Inferior parietal cortex (tissue), 1 donor: ENCODE measurements around the gene EIF4EBP2.

Source experiments
- DNase-seq: peaks from one replicate; pipeline ENCODE4 v3.0.0-alpha.2; 2016; ENCODE audit errors: extremely low spot score

Gene EIF4EBP2

GRCh38 chr10:70378122-70378521 is 25.8 kb upstream of the EIF4EBP2 start:
- DNase-seq = no peak

GRCh38 chr10:70379581-70380176 is 24.3 kb upstream of the EIF4EBP2 start:
- DNase-seq = no peak

- DNase-seq = no peak
Observed at GRCh38 chr10:70380350-70381135, 23.4 kb upstream of the EIF4EBP2 start.

GRCh38 chr10:70381471-70382421 is 22.2 kb upstream of the EIF4EBP2 start:
- peak; percentile 32 for DNase-seq

GRCh38 chr10:70391654-70392053 is 12.3 kb upstream of the EIF4EBP2 start:
- no peak for DNase-seq

- DNase-seq = no peak
Observed at GRCh38 chr10:70396140-70396539, 7.8 kb upstream of the EIF4EBP2 start.

GRCh38 chr10:70399177-70399576 is 4.8 kb upstream of the EIF4EBP2 start:
- DNase-seq = no peak

GRCh38 chr10:70403483-70404035 is 386 bp upstream of the EIF4EBP2 start:
- DNase-seq = no peak

- peak; percentile 37 for DNase-seq
Observed at GRCh38 chr10:70404787-70405036, 767 bp downstream of the EIF4EBP2 start.

GRCh38 chr10:70405037-70405824 is 1.3 kb downstream of the EIF4EBP2 start:
- peak; percentile 54 for DNase-seq

GRCh38 chr10:70409772-70410171 is 5.8 kb downstream of the EIF4EBP2 start:
- no peak for DNase-seq

GRCh38 chr10:70410608-70411007 is 6.7 kb downstream of the EIF4EBP2 start:
- DNase-seq = no peak

- no peak for DNase-seq
Observed at GRCh38 chr10:70412356-70412755, 8.4 kb downstream of the EIF4EBP2 start.

GRCh38 chr10:70417568-70417967 is 13.6 kb downstream of the EIF4EBP2 start:
- DNase-seq = no peak

GRCh38 chr10:70418229-70418628 is 14.3 kb downstream of the EIF4EBP2 start:
- DNase-seq = no peak

- DNase-seq = no peak
Observed at GRCh38 chr10:70418713-70419112, 14.8 kb downstream of the EIF4EBP2 start.

GRCh38 chr10:70424320-70424719 is 20.4 kb downstream of the EIF4EBP2 start:
- no peak for DNase-seq

- no peak for DNase-seq
Observed at GRCh38 chr10:70425096-70425495, 21.2 kb downstream of the EIF4EBP2 start.

GRCh38 chr10:70426823-70427222 is 22.9 kb downstream of the EIF4EBP2 start:
- DNase-seq = no peak

- DNase-seq = peak; percentile 20
Observed at GRCh38 chr10:70430493-70431445, 26.8 kb downstream of the EIF4EBP2 start.
